Measurements from ENCODE around the gene DENND4A. TPM values are rescaled to one million over a fixed set of nuclear protein-coding genes. Genes with fewer than 3 reads are reported as not detected.

Gene DENND4A
- total RNA-seq, 4 donors from 2014 or later = 17.7 to 34.3 (median 25.4) TPM

GRCh38 chr15:65804252-65804931 lies 12.3 kb upstream of the DENND4A start:
- no peak for DNase-seq (ENCODE audit: extremely low spot score)
- Histone ChIP-seq H3K9me3 (no peaks in the 10 kb centered on the region), H3K4me1 (no peaks in the 10 kb centered on the region), H3K36me3 (no peaks in the 10 kb centered on the region), H3K27me3 (no peaks in the 10 kb centered on the region), H3K4me3 (no peak overlapping the region), H3K27ac (replicated peaks in 1 of 4) (no peak overlapping the region)
- intact Hi-C loops (cut with DNase I) = no loop called here
- 73% methylated on average over 1 of the region's 1 CpG for WGBS
- no peak for TF ChIP-seq POLR2A (IDR thresholded peaks at IDR 0.05; ENCODE audit: low read depth)

- no peak for DNase-seq (ENCODE audit: extremely low spot score)
- WGBS = 53% methylated on average over 2 of the region's 2 CpGs
- no peak overlapping the region for H3K27ac ChIP-seq (replicated peaks in 1 of 4)
Measured at GRCh38 chr15:65801229-65801805, 9.2 kb upstream of the DENND4A start.

GRCh38 chr15:65796610-65797078 lies 4.6 kb upstream of the DENND4A start:
- H3K27me3 ChIP-seq = no peaks in the 10 kb centered on the region
- no peaks in the 10 kb centered on the region for H3K36me3 ChIP-seq
- TF ChIP-seq EP300 (IDR thresholded peaks at IDR 0.05) = no peak
- TF ChIP-seq CTCF (IDR thresholded peaks at IDR 0.05) = no peak
- TF ChIP-seq POLR2AphosphoS5 (IDR thresholded peaks at IDR 0.05) = no peak
- TF ChIP-seq POLR2A (IDR thresholded peaks at IDR 0.05; ENCODE audit: low read depth) = no peak
- no peak overlapping the region for H3K4me3 ChIP-seq
- no peaks in the 10 kb centered on the region for H3K9me3 ChIP-seq
- 64% methylated on average over 1 of the region's 1 CpG for WGBS
- H3K4me1 ChIP-seq = peaks cover 5 to 12% (median 8%) of the 10 kb centered on the region in 4 donors
- intact Hi-C loops (cut with DNase I) = no loop called here
- H3K27ac ChIP-seq (replicated peaks in 1 of 4) = no peak overlapping the region
- no peak for DNase-seq (ENCODE audit: extremely low spot score)

More at GRCh38 chr15:65801229-65801805, 9.2 kb upstream of the DENND4A start:
- H3K9me3 ChIP-seq = no peaks in the 10 kb centered on the region
- no peaks in the 10 kb centered on the region for H3K27me3 ChIP-seq
- H3K4me3 ChIP-seq = no peak overlapping the region
- no peak for TF ChIP-seq EP300 (IDR thresholded peaks at IDR 0.05)
- TF ChIP-seq POLR2AphosphoS5 (IDR thresholded peaks at IDR 0.05) = no peak
- no peak for TF ChIP-seq POLR2A (IDR thresholded peaks at IDR 0.05; ENCODE audit: low read depth)
- TF ChIP-seq CTCF (IDR thresholded peaks at IDR 0.05) = no peak
- H3K36me3 ChIP-seq = no peaks in the 10 kb centered on the region
- no peaks in the 10 kb centered on the region for H3K4me1 ChIP-seq
- intact Hi-C loops (cut with DNase I) = no loop called here

- no peak overlapping the region for H3K4me3 ChIP-seq
- intact Hi-C loops (cut with DNase I) = no loop called here
- no peak for DNase-seq (ENCODE audit: extremely low spot score)
- no peaks in the 10 kb centered on the region for H3K36me3 ChIP-seq
- H3K4me1 ChIP-seq = peaks cover 9 to 15% (median 10%) of the 10 kb centered on the region in 4 donors
- no peaks in the 10 kb centered on the region for H3K27me3 ChIP-seq
- no peak for TF ChIP-seq POLR2A (IDR thresholded peaks at IDR 0.05; ENCODE audit: low read depth)
- TF ChIP-seq POLR2AphosphoS5 (IDR thresholded peaks at IDR 0.05) = no peak
- TF ChIP-seq CTCF (IDR thresholded peaks at IDR 0.05) = no peak
- TF ChIP-seq EP300 (IDR thresholded peaks at IDR 0.05) = no peak
- no peak overlapping the region for H3K27ac ChIP-seq (replicated peaks in 1 of 4)
- 76% methylated on average over 3 of the region's 3 CpGs for WGBS
- no peaks in the 10 kb centered on the region for H3K9me3 ChIP-seq
Measured at GRCh38 chr15:65795663-65796216, 3.6 kb upstream of the DENND4A start.

- Histone ChIP-seq H3K27ac (replicated peaks in 1 of 4) (no peak overlapping the region), H3K4me3 (no peak overlapping the region), H3K36me3 (no peaks in the 10 kb centered on the region), H3K27me3 (no peaks in the 10 kb centered on the region), H3K4me1 (peaks cover 21 to 28% (median 27%) of the 10 kb centered on the region in 4 donors), H3K9me3 (no peaks in the 10 kb centered on the region)
- 94% methylated on average over 2 of the region's 2 CpGs for WGBS
- DNase-seq (ENCODE audit: extremely low spot score) = no peak
- no peak for TF ChIP-seq EP300 (IDR thresholded peaks at IDR 0.05)
- no peak for TF ChIP-seq CTCF (IDR thresholded peaks at IDR 0.05)
- no peak for TF ChIP-seq POLR2A (IDR thresholded peaks at IDR 0.05; ENCODE audit: low read depth)
- no peak for TF ChIP-seq POLR2AphosphoS5 (IDR thresholded peaks at IDR 0.05)
- intact Hi-C loops (cut with DNase I) = loop anchor here (2.0 kb wide), 1 partner anchor 75 kb away; the partner anchor contains the start of gene RAB11A
Measured at GRCh38 chr15:65793818-65794104, 1.7 kb upstream of the DENND4A start.
